T-helper 1 cell treated with Interleukin-12 subunit alpha and Interleukin-12 subunit beta and Interleukin-4 antibody, amounts not matched to agents 30 ng/mL and 1 ng/mL, for 36 hours (primary cell): ENCODE results near the gene PRAMEF12. TPM values are rescaled to one million over a fixed set of nuclear protein-coding genes. Genes with fewer than 3 reads are reported as not detected.
"Not testable (repeated sequence)": the region's sequence is repeated elsewhere in the genome, so short reads cannot be mapped to it uniquely, and the experiment has no call there.

Source experiments
- intact Hi-C: fragments of 100-400 bp; cut with micrococcal nuclease; formaldehyde crosslinking; loops from one replicate; pipeline ENCODE4 v1.15.1; 2024
- total RNA-seq: library from RNA; stranded (reverse); gene quantifications from 2 replicates; pipeline ENCODE4 v1.2.3, GENCODE V29; 2022

PRAMEF12 gene
- total RNA-seq, 1 donor from 2014 or later: not detected

DNA sequence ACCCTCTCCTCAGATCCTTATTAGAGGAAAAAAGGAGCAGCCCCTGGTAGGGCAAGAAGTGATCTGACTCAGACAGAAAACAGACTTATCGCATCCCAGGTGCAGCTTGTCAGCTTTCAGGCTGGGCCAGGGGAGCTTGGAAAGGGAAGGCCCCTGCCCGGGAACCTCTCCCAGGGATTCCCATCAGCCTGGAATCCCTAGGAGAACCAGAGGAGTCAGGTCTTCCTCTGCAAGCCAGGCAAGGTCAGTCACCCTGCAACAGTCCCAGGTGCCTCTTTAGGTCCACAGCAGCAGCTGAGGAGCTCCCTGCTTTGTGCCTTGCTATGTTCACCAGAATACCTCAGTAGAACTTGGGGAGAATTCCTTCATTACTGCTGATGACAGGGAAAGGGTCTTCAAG is 2.9 kb upstream of the PRAMEF12 start:
- intact Hi-C loops: no loop called here

DNA sequence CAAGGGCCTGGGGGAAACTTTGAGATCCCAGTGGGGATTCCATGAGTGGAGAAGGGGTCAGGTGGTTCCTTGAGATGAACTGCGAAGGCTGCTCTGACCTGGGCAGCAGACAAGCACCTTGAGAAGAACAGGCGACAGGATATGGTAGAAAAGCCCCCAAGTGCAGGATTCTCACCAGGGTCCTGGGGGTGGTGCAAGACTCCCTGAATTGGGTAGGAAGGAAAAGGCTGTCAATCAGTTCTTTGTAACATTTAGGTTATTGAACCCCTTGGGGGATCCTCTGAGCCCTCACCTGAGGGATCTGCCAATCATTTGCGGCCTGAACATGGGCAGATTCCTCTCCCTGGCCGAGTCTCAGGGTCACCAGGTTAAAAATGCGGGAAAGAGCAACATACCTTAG is 2.4 kb upstream of the PRAMEF12 start:
- intact Hi-C loops: no loop called here

DNA sequence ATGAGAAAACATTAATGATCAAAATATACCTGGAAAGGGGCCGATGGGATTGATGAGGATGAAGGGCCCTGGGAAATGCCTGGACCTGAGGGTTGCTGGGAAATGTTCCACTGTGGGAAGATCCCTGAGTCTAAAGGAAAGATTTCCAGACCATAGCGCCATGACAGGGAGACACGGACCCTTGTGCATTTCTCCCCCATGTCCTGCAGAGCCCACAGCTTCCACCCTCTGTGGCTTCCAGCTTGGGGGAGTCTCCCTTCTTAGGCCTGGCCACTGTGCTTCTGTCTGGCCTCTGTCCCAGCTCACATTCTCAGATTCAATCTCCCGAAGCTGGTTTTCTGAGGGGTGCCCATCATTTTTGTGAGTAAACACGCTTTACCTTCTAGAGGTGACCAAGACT is 1.0 kb upstream of the PRAMEF12 start:
- intact Hi-C loops: no loop called here

DNA sequence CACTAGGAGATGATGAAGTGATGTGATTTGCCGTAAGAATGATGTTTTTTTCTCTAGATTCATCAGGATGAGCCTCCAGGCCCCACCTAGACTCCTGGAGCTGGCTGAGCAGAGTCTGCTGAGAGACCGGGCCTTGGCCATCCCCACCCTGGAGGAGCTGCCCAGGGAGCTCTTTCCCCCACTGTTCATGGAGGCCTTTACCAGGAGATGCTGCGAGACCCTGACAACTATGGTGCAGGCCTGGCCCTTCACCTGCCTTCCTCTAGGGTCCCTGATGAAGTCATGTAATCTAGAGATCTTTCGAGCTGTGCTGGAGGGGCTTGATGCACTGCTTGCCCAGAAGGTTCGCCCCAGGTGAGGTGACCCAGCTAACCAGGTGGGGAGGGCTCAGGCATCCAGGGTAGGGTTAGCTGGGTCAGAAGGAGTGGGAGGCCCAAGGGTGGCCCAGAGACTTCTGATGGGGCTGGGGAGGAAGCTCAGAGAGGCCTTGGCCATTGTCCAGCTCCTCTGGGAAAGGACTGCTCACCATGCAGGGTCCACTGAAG is 1.3 kb downstream of the PRAMEF12 start:
- intact Hi-C loops: no loop called here

DNA sequence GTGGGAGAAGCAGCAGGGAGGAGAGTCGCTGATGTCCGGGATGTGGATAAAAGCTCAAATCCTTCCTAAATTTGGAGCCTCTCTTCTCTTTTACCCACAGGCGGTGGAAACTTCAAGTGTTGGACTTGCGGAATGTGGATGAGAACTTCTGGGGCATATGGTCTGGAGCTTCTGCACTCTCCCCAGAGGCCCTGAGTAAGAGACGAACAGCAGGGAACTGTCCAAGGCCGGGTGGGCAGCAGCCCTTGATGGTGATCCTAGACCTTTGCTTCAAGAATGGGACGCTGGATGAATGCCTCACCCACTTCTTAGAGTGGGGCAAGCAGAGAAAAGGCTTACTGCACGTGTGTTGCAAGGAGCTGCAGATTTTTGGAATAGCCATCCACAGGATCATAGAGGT is 1.9 kb downstream of the PRAMEF12 start:
- intact Hi-C loops: no loop called here

DNA sequence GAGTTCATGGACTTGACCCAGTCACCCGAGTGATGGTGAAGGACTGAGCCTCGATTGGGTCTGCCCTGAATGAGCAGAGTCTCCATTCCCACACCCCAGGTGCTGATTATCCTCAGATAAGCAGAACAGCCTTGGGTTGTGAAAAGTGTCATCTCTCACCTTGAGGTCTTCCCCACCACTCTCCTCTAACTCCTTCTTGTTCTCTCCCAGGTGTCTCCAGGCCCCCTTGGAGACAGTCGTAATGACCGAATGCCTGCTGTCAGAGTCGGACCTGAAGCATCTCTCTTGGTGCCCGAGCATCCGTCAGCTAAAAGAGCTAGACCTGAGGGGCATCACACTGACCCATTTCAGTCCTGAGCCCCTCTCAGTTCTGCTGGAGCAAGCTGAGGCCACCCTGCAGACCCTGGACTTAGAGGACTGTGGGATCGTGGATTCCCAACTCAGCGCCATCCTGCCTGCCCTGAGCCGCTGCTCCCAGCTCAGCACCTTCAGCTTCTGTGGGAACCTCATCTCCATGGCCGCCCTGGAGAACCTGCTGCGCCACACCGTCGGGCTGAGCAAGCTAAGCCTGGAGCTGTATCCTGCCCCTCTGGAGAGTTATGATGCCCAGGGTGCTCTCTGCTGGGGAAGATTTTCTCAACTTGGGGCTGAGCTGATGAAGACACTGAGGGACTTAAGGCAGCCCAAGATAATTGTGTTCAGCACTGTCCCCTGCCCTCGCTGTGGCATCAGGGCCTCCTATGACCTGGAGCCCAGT is 3.4 kb downstream of the PRAMEF12 start:
- intact Hi-C loops: no loop called here

DNA sequence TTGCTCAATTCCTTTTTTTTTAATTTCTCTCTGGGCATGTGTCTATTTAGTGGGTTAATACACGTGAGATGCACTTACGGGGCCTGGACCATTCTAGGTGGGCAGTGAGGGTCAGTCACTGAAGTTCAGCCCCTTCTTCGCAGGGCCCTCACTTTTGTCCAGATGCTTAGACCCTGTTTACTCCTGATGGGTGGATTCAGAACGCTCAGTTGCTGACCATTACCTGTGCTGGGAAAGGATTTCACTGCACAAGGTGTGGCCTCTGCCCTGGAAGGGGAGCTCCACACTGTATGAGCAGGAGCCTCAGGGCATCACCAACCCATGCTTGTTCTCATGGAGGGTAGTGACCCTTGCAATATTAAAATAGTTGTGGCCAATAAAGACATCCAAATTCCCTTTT is 4.5 kb downstream of the PRAMEF12 start:
- intact Hi-C loops: no loop called here

DNA sequence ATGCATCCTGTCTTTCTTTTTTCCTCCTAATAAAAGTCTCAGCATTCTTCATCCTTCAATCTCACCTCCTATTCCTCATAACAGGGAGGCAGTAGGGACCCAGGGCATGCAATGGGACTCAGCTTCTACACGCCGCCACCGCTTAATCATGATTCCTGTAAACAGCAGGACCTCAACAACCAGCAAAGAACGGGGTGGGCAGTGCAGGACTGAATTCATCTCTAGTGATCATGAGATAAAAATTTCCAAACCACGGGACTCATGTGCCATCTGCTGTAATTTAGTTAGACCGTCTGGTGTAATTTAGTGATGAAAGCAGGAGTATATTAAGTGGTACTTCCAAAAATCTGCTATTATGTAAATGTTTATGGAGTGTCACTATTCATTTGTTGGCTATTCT is 5.4 kb downstream of the PRAMEF12 start:
- intact Hi-C loops: no loop called here

DNA sequence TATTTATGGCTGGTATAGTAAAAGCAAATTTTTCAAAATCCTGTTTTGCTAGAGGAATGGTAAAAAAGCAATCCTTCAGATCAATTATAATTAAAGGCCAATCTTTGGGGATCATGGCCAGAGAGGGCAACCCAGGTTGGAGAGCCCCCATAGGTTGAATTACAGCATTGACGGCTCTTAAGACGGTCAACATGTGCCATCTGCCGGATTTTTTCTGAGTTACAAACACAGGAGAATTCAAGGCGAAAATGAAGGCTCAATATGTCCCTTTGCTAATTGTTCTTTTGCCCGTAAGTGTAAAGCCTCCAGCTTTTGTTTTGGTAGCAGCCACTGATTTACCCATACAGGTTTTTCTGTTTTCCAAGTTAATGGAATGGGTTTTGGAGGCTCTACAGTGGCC is 8.0 kb downstream of the PRAMEF12 start:
- intact Hi-C loops: not testable (repeated sequence)

DNA sequence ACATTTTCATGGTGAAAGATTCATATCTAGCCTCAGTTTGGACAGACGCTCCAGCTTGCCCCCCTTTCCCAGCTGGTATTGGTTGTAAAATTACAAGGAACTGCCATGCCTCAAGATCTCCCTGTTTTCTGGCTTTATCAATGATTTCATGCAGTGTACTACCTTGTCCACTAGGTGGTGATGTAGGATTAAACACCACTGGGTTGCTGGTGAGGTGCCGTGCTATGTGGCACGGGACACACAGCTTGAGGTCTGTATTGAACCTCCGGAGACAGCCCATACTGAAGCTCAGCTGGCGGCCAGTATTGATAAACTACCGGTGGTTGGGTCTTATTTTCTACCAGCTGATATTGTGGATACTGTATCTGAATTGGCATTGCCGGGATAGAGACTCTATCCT is 10.2 kb downstream of the PRAMEF12 start:
- intact Hi-C loops: not testable (repeated sequence)

DNA sequence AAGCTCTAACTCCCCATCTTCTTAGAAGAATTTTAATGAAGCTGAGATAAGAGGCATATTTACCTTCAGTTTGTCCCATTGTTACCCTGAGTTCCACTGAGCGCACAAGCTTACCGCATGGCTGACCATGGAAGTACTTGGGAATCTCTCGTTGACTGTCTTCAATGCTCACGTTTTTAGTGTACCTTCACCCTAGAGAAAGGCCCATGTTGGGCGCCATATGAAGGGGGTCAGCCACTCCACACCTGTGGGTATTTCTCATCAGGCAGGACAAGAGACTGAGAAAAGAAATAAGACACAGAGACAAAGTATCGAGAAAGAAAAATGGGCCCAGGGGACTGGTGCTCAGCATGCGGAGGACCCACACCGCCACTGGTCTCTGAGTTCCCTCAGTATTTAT is 11.2 kb downstream of the PRAMEF12 start:
- intact Hi-C loops: not testable (repeated sequence)

DNA sequence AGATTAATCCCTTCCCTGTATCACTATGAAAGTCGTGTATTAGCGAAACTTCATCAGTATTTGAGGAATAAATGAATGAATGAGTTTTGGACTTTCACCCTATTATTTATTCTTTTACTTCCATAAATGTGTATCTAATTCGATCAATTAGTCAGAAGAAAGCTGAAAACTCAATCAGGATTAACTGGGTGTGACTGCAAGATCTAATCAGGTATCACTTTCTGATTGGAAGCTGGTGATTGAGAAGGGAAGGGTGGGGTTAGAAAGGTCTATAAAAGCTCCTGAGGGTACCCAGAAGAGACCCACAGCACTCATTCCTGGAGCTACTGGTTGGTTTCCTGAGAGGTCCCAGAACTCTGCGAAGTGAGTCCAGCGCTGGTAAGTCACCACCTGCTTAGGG is 17.6 kb downstream of the PRAMEF12 start, which contains the start of gene PRAMEF1:
Gene PRAMEF1 (plus strand): TSS at position 301 of the 400 bp plus-strand sequence. CDS start 1,831 bp downstream, outside the sequence.
- intact Hi-C loops: not testable (repeated sequence)

DNA sequence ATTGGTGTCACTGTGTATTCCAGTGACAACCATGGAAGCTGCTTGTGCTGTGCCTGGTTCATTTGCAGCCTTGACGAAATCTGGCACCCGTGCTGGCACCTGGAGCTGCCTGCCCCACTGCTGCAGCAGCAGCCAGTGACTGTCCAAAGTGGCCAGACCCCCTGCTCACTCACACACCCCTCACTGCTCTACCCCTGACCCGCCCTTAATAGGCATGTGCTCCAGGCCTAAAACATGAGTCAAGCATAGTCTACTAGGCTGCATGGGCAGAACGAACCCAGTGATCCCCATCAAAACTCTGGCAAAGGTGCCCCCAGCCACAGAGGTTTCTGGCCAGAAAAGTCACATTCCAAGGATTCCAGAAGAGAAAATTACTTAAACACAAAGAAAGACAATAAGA is 25.4 kb downstream of the PRAMEF12 start:
- intact Hi-C loops: no loop called here

DNA sequence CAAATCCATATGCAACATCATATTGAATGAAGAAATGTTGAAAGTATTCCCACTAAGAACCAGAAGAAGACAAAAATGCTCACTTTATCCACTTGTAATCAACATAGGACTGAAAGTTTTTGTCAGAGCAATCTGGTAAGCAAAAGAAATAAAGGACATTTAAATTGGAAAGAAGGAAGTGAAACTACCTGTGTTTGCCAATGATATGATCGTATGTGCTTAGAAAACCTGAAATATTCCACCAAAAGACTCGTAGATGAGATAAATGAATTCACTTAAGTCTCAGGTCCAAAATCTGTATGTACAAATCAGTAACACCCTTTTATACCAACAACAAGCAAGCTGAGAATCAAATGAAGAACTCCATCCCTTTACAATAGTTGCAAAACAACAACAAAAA is 26.2 kb downstream of the PRAMEF12 start:
- intact Hi-C loops: no loop called here

DNA sequence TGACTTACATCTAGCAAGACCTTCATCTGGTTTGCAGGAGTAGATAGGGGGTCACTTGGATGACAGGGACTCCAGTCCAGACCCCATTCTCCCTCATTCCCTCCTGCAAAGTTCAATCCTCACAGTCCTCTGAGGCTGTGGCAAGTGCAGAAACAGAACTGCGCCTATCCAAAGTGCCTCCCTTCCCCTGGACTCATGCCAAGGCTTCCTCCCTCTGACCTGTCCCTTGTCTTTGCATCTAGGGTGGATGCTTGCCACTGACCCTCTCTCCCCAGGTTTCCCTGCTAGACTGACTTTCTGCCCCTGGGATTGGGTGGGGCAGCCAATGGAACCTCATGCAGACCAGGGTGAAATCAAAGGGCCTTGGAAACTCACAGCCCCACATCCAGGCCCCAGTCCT is 36.4 kb downstream of the PRAMEF12 start:
- intact Hi-C loops: no loop called here

DNA sequence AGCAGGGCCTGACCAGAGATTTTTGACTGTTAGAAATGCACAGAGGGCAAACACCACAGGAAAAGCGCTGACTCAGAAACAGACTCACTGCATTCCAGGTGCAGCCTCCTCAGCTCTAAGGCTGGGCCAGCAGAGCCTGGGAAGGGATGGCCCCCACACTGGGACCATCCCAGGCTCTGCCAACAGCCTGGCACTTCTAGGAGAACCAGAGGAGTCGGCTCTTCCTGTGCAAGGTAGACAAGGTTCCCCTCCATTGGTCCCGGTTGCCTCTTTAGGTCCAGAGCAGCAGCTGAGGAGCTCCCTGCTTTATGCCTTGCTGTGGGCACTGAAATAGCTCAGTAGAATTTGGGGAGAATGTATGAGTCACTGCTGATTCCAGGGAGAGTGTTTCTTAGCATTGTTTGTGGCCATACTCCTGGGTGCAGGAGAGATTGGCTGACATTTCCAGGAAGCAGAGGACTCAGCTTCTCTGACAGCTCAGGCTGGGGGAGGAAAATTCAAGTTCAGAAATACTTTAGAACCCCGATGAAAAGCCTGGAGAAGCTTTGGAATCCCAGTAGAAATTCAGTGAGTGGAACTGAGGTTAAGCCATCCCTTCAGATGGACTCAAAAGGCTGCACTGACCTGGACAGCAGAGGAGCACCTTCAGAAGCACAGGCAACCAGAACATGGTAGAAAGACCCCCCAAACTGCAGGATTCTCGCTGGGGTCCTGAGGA is 37.3 kb downstream of the PRAMEF12 start:
- intact Hi-C loops: no loop called here

DNA sequence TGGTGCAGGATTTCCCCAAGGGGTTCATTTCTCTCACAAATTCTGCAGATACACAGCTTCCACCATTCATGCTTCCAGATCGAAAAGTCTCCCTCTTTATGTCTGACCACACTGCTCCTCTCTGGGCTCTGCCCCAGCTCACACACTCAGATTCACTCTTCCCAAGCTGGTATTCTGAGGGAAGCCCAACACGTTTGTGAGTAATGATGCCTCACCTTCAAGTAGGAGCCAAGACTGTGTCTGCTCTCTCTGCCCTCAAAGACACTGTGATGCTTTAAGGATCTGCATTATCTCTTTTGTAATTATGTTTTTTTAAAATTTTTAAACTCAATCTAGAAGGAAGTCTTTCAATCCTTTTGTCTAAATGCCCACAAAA is 37.9 kb downstream of the PRAMEF12 start:
- intact Hi-C loops: no loop called here

DNA sequence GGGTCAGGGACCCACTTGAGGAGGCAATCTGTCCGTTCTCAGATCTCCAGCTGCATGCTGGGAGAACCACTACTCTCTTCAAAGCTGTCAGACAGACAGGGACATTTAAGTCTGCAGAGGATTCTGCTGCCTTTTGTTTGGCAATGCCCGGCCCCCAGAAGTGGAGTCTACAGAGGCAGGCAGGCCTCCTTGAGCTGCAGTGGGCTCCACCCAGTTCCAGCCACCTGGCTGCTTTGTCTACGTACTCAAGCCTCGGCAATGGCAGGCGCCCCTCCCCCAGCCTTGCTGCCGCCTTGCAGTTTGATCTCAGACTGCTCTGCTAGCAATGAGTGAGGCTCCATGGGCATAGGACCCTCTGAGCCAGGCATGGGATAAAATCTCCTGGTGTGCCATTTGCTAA is 45.5 kb downstream of the PRAMEF12 start:
- intact Hi-C loops: not testable (repeated sequence)
